Ramos (cell line): ENCODE data around the gene UIMC1.
"Not testable (repeated sequence)": the region's sequence is repeated elsewhere in the genome, so short reads cannot be mapped to it uniquely, and the experiment has no call there.

Experiments used
- in situ Hi-C: fragments of 300-500 bp; cut with MboI; formaldehyde crosslinking; loops from one replicate; pipeline ENCODE4 v1.14.3; 2022; ENCODE audit warnings: low sequenced_read_pairs; ENCODE audit not compliant: unreplicated experiment

The UIMC1 gene

DNA sequence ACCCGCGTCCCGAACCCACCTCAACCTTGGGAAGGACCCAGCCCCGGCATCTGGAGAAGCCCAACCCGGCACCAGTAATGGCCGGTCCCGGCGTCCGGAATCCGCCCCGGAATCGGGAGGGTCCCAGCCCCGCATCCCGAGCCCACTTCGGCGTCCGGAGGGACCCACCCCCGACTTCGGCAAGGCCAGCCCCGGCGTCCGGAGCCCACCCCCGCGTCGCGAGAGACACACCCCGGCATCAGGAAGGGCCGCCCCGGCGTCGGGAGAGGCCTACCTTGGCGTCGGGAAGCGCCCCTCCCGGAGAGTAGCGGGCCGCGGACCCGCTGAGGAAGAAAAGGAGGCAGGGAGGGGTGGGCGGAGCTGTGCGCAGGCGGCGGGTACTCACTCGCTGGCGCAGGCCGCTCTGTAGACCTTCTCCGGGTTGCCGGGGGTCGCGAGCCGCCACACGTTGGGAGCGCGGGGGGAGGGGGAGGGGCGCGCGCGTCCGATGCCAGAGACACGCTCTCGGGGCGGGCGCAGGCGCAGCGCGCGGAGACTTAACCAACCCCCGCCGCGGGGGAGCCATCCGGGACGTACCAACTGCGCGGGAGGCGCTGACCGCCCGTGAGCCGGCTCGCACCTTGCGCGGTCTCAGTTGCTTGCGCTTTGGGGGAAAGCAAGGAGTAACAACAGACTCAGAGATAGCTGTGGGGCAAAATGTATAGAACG, at the start of gene UIMC1:
Gene UIMC1 (minus strand): TSS at position 515 of the 708 bp plus-strand sequence. CDS start 24,164 bp downstream, outside the sequence.
- in situ Hi-C loops: no loop called here

DNA sequence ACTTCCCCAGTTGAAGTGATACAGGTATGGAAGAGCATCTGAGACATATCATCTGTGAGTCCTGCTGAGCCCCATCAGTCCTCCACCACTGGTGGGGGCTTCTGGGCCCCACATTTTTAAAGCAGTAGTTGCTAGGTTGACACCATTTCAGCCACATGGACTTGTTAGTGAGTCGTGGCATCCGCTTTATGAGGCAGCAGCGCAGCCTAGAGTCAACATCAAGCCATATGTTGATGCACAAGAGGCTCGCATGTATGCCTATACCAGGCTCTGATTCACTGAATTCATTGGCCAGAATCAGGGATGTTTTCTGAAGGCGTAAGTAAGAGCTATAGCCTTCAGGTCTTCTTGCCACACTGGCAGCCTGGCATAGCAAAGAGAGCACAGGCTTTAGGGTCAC, 42.7 kb upstream of the UIMC1 start:
- in situ Hi-C loops: no loop called here

DNA sequence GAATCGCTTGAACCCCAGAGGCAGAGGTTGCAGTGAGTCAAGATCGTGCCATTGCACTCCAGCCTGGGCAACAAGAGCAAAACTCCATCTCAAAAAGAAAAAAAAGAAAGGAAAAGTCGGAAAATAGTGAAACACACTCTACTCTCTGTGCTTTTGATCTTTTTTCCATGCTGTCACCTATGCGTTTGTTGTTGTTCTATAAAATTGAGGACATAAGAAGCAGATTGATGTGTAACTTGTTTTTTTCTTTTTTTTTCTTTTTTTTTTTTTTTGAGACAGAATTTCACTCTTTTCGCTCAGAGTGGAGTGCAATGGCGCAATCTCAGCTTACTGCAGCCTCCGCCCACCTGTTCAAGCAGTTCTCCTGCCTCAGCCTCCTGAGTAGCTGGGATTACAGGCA, 42.0 kb upstream of the UIMC1 start:
- in situ Hi-C loops: not testable (repeated sequence)

DNA sequence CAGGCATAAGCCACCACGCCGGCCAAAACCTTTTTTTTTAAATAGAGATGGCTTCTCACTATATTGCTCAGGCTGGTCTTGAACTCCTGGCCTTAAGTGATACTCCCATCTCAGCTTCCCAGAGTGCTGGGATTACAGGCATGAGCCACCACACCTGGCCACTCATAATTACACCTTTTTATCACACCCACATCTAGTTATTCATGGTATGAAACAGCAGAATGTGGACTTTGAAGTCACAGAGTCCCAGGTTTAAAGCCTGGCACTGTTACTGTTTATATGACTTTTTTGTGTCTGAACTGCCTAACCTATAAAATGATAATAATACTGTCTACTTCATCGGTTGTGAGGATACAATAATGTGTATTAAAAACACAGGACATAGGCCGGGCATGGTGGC, 39.1 kb upstream of the UIMC1 start:
- in situ Hi-C loops: no loop called here

DNA sequence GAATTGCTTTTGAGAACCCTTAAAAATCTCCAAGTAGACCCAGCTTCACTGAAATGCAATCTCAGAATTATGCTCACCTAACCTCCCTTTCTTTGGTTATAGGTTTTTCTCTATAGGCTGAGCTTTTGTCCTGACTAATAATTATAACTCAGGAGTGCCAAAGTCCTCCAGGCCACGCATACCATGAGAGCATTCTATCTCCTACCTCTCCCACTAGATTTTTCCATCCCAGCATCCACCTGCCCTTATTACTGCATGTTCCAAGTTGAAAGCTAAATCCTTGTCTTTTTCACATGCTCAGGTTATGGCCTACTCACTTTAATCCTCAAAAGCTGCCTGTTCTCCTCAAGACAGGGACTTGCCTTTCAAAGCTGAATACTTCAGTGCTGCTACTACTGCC, 38.1 kb upstream of the UIMC1 start:
- in situ Hi-C loops: no loop called here

DNA sequence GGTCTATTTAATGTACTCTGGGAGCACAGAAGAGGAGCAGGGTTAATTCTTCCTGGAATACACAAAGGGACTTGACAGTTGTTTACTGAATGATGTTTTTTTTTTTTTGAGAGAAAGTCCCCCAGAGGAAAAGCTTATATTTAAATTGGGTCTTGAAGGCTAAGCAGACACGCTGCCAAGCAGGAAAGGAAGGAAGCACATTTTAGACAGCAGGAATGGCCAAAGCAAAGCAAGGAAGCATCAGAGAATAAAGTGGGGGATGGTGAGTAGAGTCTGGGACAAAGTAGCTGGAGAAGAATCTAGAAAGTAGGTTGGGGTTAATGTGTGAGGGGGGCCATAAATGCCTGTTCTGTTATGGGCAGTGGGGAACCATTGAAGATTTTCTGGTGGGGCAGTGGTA, 37.4 kb upstream of the UIMC1 start:
- in situ Hi-C loops: no loop called here

DNA sequence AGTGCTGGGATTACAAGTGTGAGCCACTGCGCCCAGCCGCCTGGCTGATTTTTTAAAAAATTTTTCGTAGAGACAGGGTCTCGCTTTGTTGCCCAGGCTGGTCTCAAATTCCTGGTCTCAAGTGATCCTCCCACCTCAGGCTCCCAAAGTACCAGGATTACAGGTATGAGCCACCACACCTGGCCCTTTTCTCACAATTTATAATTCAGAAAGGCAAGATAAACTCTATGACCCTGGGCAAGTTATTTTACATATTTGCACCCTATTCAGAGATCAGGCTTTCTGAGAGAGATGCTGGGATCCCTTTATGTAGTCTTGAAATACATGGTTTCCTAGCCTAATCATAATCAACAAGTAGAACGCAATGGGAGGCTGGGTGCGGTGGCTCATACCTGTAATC, 36.5 kb upstream of the UIMC1 start:
- in situ Hi-C loops: no loop called here

DNA sequence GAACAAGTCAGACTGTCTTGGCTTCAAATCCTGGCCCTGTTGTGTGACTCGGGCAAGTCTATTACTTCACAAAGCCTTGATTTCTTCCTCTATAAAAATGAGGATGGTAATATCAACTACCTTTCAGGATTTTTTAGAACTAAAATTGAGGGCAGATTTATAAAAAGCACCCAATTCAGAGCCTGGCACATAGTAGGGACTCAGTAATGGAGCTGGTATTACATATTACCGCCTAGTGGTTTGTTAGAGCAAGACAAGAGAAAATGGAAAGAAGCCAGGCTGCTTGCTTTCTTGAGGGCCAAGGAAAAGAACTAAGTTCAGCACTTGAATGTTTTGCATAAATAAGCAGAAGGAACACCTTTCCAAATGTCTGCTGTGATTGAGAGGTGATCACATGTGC, 35.4 kb upstream of the UIMC1 start:
- in situ Hi-C loops: no loop called here

DNA sequence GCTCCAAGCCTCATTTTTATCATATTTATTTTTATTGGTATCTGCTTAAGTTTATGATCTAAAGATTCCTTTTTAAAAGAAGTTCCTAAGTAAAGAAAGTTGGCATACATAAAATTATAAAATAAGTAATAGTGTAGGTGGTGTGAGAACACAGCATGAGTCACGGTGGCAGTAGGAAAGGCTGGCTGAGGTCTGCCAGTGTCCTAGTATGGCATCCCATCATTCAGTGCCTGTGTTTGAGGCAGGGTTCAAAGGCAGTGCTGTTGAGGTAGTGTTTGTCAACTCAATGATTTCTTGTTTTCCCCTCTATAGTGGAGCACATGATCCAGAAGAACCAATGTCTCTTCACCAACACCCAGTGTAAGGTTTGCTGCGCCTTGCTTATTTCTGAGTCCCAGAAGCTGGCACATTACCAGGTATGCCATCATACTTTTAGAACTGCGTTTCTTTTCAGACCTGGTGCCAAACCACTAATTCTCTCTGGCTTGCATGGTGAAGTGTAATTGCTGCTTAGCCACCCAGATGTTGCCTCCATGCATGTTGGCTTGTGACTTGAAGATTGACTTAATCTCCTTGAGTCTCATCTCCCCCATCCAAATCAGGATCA, 34.3 kb upstream of the UIMC1 start:
- in situ Hi-C loops: no loop called here

DNA sequence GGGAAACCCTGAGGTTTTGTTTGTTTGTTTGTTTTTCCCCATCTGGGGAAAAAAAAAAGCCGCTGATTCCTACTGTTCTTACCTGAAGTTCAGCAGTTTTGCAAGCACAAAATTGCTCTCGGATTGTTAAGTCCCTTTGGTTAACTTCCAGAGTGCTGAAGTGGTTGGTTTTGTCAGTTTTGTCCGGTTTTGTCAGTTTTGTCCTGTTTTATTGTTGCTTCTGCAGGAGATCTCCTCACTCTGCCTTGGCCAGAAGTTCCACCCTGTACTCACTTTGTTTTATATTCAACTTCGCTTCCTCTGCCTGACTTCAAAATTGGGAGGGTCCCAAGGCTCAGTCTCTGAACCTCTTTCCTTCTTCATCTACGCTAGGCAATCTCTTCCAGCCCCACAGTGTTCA, 30.3 kb upstream of the UIMC1 start:
- in situ Hi-C loops: no loop called here

DNA sequence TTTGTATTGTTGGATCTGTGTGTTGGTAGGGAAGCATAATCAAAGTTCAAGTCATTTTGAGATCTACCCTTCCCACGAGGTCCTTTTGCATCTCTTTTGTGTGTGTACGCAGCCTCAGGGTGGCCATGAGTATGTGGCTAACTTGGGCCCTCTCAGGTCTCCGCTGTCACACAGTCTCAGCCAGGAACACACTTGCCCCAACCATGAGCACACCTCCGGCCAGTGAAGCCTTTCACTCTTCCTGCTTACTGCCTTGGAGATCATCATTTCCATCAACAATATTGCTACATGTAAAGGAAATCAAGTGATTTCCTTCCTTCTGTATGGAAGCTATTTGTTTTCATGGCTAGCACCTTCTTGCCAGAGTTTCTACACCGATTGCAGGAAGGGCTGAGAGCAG, 29.9 kb upstream of the UIMC1 start:
- in situ Hi-C loops: no loop called here

DNA sequence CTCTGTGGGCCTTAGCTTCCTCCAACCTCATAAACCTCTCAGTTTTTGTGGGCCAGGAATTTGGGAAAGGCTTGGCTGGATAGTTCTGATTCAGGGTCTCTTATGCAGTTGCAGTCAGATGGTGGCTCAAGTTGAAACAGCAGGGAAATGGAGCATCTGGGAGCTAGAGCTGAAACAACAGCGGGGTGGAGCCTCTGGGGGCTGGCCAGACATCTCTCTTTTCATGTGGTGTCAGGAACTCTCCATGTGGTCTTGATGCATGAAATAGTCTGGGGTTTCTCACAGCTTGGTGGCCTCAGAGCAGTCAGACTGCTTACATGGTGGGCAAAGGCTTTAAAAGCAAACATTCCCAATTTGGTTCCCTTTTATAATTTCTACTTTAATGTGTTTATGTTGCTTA, 29.4 kb upstream of the UIMC1 start:
- in situ Hi-C loops: no loop called here

DNA sequence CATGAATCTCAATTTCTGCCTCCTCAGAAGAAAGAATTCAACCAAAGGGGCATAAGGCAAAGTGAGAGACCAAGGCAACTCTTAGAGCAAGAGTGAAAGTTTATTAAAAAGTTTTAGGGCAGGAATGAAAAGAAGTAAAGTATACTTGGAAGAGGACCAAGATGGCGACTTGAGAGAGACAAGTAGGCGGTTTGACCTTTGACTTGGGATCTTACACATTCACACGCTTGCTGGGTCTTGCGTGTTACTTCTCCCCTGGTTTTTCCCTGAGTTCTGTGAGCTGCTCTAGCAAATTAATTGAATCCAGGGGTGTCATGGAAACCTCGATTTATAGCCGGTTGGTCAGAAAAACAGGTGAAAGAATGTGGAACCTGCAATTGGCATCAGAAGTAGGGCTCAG, 22.9 kb upstream of the UIMC1 start:
- in situ Hi-C loops: no loop called here

DNA sequence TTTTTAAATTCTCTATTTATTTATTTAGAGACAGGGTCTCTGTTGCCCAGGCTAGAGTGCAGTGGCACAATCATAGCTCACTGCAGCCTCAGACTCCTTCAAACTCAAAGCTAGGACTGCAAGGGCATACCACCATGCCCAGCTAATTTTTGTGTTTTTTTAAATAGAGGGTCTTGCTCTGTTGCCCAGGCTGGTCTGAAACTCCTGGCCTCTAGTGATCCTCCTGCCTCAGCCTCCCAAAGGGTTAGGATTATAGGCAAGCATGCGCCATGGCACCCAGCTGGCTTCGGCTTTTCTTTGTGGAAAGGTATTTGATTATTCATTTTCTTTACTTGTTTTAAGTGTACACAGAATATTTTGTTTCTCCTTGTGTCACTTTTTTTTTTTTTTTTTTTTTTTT, 21.1 kb upstream of the UIMC1 start:
- in situ Hi-C loops: no loop called here

DNA sequence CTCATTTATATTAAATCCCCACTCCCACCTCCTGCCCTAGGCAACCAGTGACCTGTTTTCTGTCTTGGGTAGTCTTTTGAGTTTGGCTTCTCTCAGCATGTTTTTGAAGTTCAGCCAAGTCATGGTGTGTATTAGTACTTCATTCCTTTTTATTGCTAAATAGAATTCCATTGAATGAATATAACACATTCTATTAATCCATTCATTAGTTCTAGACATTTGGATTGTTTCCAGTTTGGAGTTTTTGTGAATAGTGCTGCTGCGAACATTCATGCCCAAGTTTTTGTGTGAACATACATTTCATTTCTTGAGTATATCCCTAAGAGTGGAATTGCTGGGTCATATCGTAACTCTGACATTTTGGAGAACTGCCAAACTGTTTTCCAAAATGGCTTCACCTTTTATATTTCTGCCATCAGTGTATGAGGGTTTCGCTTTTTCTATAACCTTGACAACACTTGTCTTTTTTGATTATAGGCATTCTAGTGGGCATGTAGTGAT, 18.6 kb upstream of the UIMC1 start:
- in situ Hi-C loops: no loop called here

DNA sequence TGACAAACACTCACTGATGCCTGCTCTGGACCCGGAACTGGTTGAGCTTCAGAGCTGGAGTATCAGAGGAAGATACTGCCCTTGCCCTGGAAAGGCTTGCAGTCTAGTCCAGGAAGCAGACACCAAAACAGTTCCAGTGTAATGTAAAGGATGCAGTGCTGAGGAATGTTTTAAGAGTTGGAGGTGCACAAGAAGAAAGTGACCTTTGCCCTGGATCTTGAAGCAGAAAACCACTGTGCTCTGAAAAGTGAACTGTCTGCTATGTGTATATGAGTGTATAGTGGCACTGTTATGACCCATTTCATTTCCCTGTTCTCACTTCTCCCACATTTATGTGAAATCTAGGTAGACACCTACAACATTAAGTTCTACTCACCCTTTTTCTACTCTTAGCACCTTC, 18.0 kb upstream of the UIMC1 start:
- in situ Hi-C loops: no loop called here

DNA sequence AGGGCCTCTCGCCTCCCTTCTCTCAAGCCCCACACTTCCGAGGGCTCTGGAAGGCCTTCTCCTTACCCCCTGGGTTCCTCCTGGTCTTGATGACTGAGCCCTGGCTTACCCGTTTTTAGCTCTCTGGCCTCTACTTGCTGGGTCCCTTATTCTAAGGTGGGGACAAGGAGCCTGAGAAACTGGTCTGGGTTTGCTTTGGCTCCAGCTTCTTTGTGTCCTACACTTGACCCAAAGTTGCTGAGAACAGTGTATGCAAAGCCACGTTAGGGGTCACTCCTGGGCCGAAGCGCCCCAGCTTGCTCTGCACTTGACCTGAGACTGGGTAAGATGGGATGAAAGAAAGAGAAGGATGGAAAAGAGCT, 16.7 kb upstream of the UIMC1 start:
- in situ Hi-C loops: no loop called here

DNA sequence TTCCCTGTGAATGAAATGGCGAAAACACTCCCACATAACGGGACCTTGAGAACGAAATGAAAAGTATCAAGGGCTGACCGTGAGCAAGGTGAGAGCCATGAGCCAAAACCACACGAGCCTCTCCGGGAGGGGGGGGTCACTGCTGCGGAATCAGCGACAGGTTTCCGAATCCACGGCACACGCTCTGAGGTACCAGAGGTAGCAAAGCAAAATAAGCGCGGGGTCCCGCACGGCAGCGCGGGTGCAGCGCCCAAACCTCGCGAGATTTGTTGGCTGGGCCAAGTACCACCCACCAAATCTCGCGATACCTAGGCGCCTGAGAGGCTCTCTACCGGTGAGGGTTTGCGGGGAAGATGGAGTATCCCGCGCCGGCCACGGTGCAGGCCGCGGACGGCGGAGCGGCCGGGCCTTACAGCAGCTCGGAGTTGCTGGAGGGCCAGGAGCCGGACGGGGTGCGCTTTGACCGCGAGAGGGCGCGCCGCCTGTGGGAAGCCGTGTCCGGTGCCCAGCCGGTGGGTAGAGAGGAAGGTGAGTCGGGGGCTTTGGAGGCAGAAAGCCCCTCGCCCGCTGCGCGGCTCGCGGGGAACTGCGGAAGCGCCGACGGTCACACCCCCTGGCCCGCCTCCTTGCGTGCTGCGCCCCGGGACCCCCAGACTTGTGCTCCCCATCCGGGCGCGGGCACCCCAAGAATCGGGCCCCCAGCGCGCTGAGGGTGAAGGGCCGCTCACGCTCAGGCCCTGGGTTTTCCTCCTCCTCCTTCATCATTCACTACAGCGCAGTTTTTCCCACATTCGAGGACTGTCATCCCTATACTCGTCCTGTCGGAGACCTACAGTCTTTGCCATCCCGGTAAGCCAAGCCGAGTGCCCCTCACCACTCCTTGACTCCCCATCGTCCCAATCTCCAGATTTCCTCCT, 16.1 kb upstream of the UIMC1 start, which contains the start of gene ZNF346:
Gene ZNF346 (plus strand): TSS at position 311 of the 917 bp plus-strand sequence. CDS start 43 bp downstream, at position 354.
- in situ Hi-C loops: no loop called here

DNA sequence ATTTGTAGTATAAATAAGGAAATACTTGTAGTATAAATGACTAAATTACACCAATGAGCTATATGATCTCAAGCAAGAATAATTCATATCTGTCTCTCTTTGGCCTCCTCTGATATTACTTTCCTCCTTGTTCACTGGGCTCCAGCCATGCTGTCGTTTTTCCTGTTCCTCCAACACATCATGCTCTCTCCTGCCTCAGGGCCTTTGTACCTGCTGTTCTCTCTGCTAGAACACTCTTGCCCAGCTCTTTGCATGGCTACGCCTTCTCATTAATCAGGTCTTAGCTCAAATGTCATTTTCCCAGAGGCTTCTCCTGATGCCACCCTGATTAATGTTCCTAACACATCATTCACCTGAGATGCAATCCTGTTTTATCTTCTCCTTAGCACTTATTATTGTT, 13.5 kb upstream of the UIMC1 start:
- in situ Hi-C loops: no loop called here

DNA sequence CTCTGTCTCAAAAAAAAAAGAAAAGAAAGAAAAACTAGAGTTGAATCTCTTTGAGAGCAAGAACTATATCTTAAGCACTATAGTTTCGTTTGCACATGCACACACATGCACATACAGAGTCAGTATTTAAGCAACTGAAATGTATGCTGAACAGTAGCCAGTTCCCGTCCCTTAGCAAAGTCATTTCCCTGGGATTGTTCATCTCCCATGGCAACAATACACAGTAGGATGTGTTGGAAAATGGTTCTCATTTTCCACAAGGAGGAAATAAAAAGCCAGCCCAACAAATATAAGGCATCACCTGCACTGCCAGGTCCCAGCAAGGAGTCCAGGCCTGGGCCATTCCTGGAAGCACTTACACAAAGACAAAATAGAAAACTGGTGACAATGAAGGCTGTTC, 11.8 kb upstream of the UIMC1 start:
- in situ Hi-C loops: no loop called here

DNA sequence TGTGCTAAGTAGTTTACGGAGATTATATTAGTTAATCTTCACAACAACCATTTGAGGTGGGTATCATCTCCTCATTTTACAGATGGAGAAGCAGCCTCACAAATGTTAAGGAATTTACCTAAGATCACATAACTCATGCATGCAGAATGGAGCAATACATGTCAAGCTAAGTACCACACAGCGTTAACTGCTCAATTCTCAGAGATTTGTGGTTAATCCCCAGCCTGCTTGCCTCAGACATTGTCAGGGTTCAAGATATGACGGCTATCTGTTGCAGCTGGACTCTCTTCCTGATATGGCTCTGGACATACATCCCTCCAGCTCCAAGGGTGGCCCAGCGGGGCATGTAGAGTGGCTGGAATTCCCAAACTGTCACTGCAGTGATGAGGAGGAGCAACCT, 8.6 kb upstream of the UIMC1 start:
- in situ Hi-C loops: no loop called here
